Myocyte (in vitro differentiated cells): ENCODE measurements around the gene ARHGAP44. TPM values are rescaled to one million over a fixed set of nuclear protein-coding genes. Genes with fewer than 3 reads are reported as not detected.

Source experiments
- DNase-seq: peaks from one replicate; pipeline ENCODE4 v3.0.0-alpha.2; 2012; ENCODE audit warnings: low read depth
- polyA plus RNA-seq: library from polyadenylated mRNA; unstranded; fragments of >200 nt; gene quantifications from one replicate; pipeline ENCODE4 v1.2.1, GENCODE V29; 2012; ENCODE audit warnings: missing spikeins
- total RNA-seq: library from RNA; depleted of rRNA; stranded (reverse); fragments of >200 nt; gene quantifications from 2 replicates; pipeline ENCODE4 v1.2.3, GENCODE V29; 2014

The ARHGAP44 gene
- total RNA-seq: 0.05 and 0.36 TPM in 2 replicates
- 0.30 TPM for polyA plus RNA-seq

GRCh38 chr17:12789481-12790248 is at the start of gene ARHGAP44:
Gene ARHGAP44 (plus strand): TSS chr17:12789498. CDS start chr17:12789839, 341 bp downstream.
- peak; percentile 44 for DNase-seq

- DNase-seq: no peak
These were observed 49.8 kb upstream of the ARHGAP44 start for GRCh38 chr17:12739500-12739899.

- DNase-seq: no peak
These were observed 46.3 kb upstream of the ARHGAP44 start for GRCh38 chr17:12743046-12743445.

GRCh38 chr17:12744298-12744697 is 45.0 kb upstream of the ARHGAP44 start:
- peak; percentile 20 for DNase-seq

GRCh38 chr17:12744786-12745185 is 44.5 kb upstream of the ARHGAP44 start:
- no peak for DNase-seq

GRCh38 chr17:12745486-12745885 is 43.8 kb upstream of the ARHGAP44 start:
- no peak for DNase-seq

GRCh38 chr17:12756786-12757185 is 32.5 kb upstream of the ARHGAP44 start:
- DNase-seq: no peak

- DNase-seq: no peak
These were observed 30.2 kb upstream of the ARHGAP44 start for GRCh38 chr17:12759090-12759489.

GRCh38 chr17:12765548-12765947 is 23.8 kb upstream of the ARHGAP44 start:
- DNase-seq: no peak

GRCh38 chr17:12768255-12768654 is 21.0 kb upstream of the ARHGAP44 start:
- DNase-seq: no peak

- DNase-seq: no peak
These were observed 19.3 kb upstream of the ARHGAP44 start for GRCh38 chr17:12769981-12770380.

GRCh38 chr17:12773153-12773552 is 16.1 kb upstream of the ARHGAP44 start:
- DNase-seq: no peak

GRCh38 chr17:12789075-12789480 is 220 bp upstream of the ARHGAP44 start:
- no peak for DNase-seq

- no peak for DNase-seq
These were observed 1.2 kb downstream of the ARHGAP44 start for GRCh38 chr17:12790249-12791106.

- DNase-seq: no peak
These were observed 5.7 kb downstream of the ARHGAP44 start for GRCh38 chr17:12794919-12795532.

GRCh38 chr17:12800855-12801365 is 11.6 kb downstream of the ARHGAP44 start:
- no peak for DNase-seq

- DNase-seq: no peak
These were observed 17.3 kb downstream of the ARHGAP44 start for GRCh38 chr17:12806630-12807029.

- DNase-seq: no peak
These were observed 19.4 kb downstream of the ARHGAP44 start for GRCh38 chr17:12808723-12809122.

- no peak for DNase-seq
These were observed 23.6 kb downstream of the ARHGAP44 start for GRCh38 chr17:12812877-12813276.

GRCh38 chr17:12813664-12814063 is 24.4 kb downstream of the ARHGAP44 start:
- no peak for DNase-seq

GRCh38 chr17:12814718-12815117 is 25.4 kb downstream of the ARHGAP44 start:
- DNase-seq: no peak
